MCF 10A (cell line): ENCODE results near the gene VAV2. TPM values are rescaled to one million over a fixed set of nuclear protein-coding genes. Genes with fewer than 3 reads are reported as not detected.

Source experiments
- BruUV-seq: library from RNA; stranded (reverse); fragments of 400-500 nt; replicated peaks from 2 replicates; lab custom pipeline; 2021; lab: Mats Ljungman, UMichigan
- CTCF ChIA-PET: fragments of 300-600 bp; sonication (Branson Sonifier 250); formaldehyde crosslinking; extraction: SDS; loops from one replicate; lab custom pipeline; 2021; ENCODE audit warnings: antibody characterized with exemption, inconsistent platforms; lab: Yijun Ruan, JAX
- POLR2A ChIA-PET: fragments of 300-600, 350-650 bp; sonication (Branson Sonifier 250); formaldehyde crosslinking; extraction: SDS; loops from one replicate; lab custom pipeline; 2020; ENCODE audit warnings: antibody characterized with exemption, inconsistent platforms; lab: Yijun Ruan, JAX
- DNase-seq: peaks from one replicate; pipeline ENCODE4 v3.0.0-alpha.2; 2018; ENCODE audit not compliant: unreplicated experiment
- H3K27ac Mint-ChIP-seq: one replicate; pipeline ENCODE4 v1.8.0; 2022; ENCODE audit warnings: mild to moderate bottlenecking, low read depth, mixed read lengths; ENCODE audit not compliant: unreplicated experiment
- H3K27me3 Mint-ChIP-seq: one replicate; pipeline ENCODE4 v1.8.0; 2022; ENCODE audit warnings: mixed read lengths; ENCODE audit not compliant: insufficient read depth, unreplicated experiment
- H3K36me3 Mint-ChIP-seq: one replicate; pipeline ENCODE4 v1.8.0; 2022; ENCODE audit warnings: mild to moderate bottlenecking, moderate library complexity, mixed read lengths; ENCODE audit not compliant: insufficient read depth, unreplicated experiment
- H3K4me1 Mint-ChIP-seq: one replicate; pipeline ENCODE4 v1.8.0; 2022; ENCODE audit warnings: mixed read lengths; ENCODE audit not compliant: insufficient read depth, unreplicated experiment
- H3K4me3 Mint-ChIP-seq: one replicate; pipeline ENCODE4 v1.8.0; 2022; ENCODE audit warnings: mild to moderate bottlenecking, moderate library complexity, mixed read lengths; ENCODE audit not compliant: unreplicated experiment
- H3K9me3 Mint-ChIP-seq: one replicate; pipeline ENCODE4 v1.8.0; 2022; ENCODE audit warnings: mixed read lengths; ENCODE audit not compliant: unreplicated experiment
- CTCF ChIP-seq: fragments of 200-600 bp; IDR thresholded peaks from one replicate; pipeline ENCODE4 v1.8.0; 2022; ENCODE audit warnings: antibody characterized with exemption, mild to moderate bottlenecking; ENCODE audit not compliant: unreplicated experiment
- intact Hi-C: fragments of 100-400 bp; cut with micrococcal nuclease; formaldehyde crosslinking; loops from 2 replicates; pipeline ENCODE4 v1.14.1; 2022
- total RNA-seq: library from RNA; stranded (reverse); gene quantifications from 2 replicates; pipeline ENCODE4 v1.2.3, GENCODE V29; 2022

VAV2 gene
- total RNA-seq, 1 experiment from 2014 or later = 31.0 TPM

GRCh38 chr9:133877327-133877726, 114.8 kb downstream of the VAV2 start:
- peaks cover 59% of the 10 kb centered on the region for H3K4me1 Mint-ChIP-seq
- no peaks in the 10 kb centered on the region for H3K27me3 Mint-ChIP-seq
- H3K27ac Mint-ChIP-seq = peak overlapping the region; percentile 83
- no peaks in the 10 kb centered on the region for H3K36me3 Mint-ChIP-seq
- intact Hi-C loops = no loop called here
- POLR2A ChIA-PET = interaction anchor here (1.2 kb wide), 1 partner anchor 114 kb away, joined by 3 read pairs; no protein-coding TSS in a partner anchor
- no TSS peak for BruUV-seq
- CTCF ChIA-PET = interaction anchor here (0.6 to 1.3 kb wide), 3 partner anchors 48 to 116 kb away, joined by 3 read pairs; no protein-coding TSS in a partner anchor
- DNase-seq = no peak
- H3K4me3 Mint-ChIP-seq = no peak overlapping the region
- TF ChIP-seq CTCF = no peak
- no peaks in the 10 kb centered on the region for H3K9me3 Mint-ChIP-seq

- ChIA-PET CTCF (interaction anchor here (0.6 to 1.3 kb wide), 3 partner anchors 47 to 117 kb away, joined by 3 read pairs; no protein-coding TSS in a partner anchor), POLR2A (interaction anchor here (1.2 kb wide), 1 partner anchor 115 kb away, joined by 3 read pairs; no protein-coding TSS in a partner anchor)
- H3K27me3 Mint-ChIP-seq = no peaks in the 10 kb centered on the region
- no peaks in the 10 kb centered on the region for H3K36me3 Mint-ChIP-seq
- peaks cover 54% of the 10 kb centered on the region for H3K4me1 Mint-ChIP-seq
- peak overlapping the region; percentile 83 for H3K27ac Mint-ChIP-seq
- BruUV-seq = no TSS peak
- intact Hi-C loops = no loop called here
- H3K9me3 Mint-ChIP-seq = no peaks in the 10 kb centered on the region
- H3K4me3 Mint-ChIP-seq = no peak overlapping the region
- TF ChIP-seq CTCF = no peak
- peak; percentile 29 for DNase-seq
Measured at GRCh38 chr9:133876836-133877235, 115.3 kb downstream of the VAV2 start.

GRCh38 chr9:133876144-133876543, 116.0 kb downstream of the VAV2 start:
- CTCF ChIA-PET = interaction anchor here (1.0 to 1.3 kb wide), 2 partner anchors 94 to 117 kb away, joined by 3 read pairs; no protein-coding TSS in a partner anchor
- Mint-ChIP-seq H3K4me3 (no peak overlapping the region), H3K27me3 (no peaks in the 10 kb centered on the region), H3K4me1 (peaks cover 50% of the 10 kb centered on the region), H3K36me3 (no peaks in the 10 kb centered on the region), H3K27ac (peak overlapping the region; percentile 83), H3K9me3 (no peaks in the 10 kb centered on the region)
- BruUV-seq = no TSS peak
- intact Hi-C loops = no loop called here
- peak; percentile 25 for TF ChIP-seq CTCF
- DNase-seq = peak; percentile 17
- POLR2A ChIA-PET = interaction anchor here (1.2 kb wide), 1 partner anchor 115 kb away, joined by 3 read pairs; no protein-coding TSS in a partner anchor

- intact Hi-C loops = loop anchor here (2.0 kb wide), 1 partner anchor 70 kb away; no protein-coding TSS in a partner anchor
- CTCF ChIA-PET = interaction anchor here (0.5 to 1.3 kb wide), 4 partner anchors 21 to 118 kb away, joined by 3 to 4 read pairs (median 3); no protein-coding TSS in a partner anchor
- Mint-ChIP-seq H3K9me3 (no peaks in the 10 kb centered on the region), H3K4me1 (peaks cover 44% of the 10 kb centered on the region), H3K4me3 (no peak overlapping the region), H3K36me3 (no peaks in the 10 kb centered on the region), H3K27me3 (no peaks in the 10 kb centered on the region), H3K27ac (no peak overlapping the region)
- POLR2A ChIA-PET = no interaction called here
- BruUV-seq = no TSS peak
- no peak for TF ChIP-seq CTCF
- DNase-seq = no peak
Measured at GRCh38 chr9:133875131-133875530, 117.0 kb downstream of the VAV2 start.
